Suprapubic skin (tissue), 4 donors: ENCODE data around the gene TMEM235. TPM values are rescaled to one million over a fixed set of nuclear protein-coding genes. Genes with fewer than 3 reads are reported as not detected.
"Not testable (repeated sequence)": the region's sequence is repeated elsewhere in the genome, so short reads cannot be mapped to it uniquely, and the experiment has no call there.

Experiments
- DNase-seq, 2 donors: peaks; one replicate each; pipeline ENCODE4 v3.0.0-alpha.2; 2019; ENCODE audit warnings: low spot score in 2 of 2
- H3K27ac ChIP-seq: fragments of 200-600 bp; sonication (generic); one replicate; pipeline ENCODE4 v1.5.1; 2019
- H3K27me3 ChIP-seq: fragments of 200-600 bp; sonication (generic); one replicate; pipeline ENCODE4 v1.5.1; 2019
- H3K36me3 ChIP-seq: fragments of 200-600 bp; sonication (generic); one replicate; pipeline ENCODE4 v1.5.1; 2019
- H3K4me1 ChIP-seq: fragments of 200-600 bp; sonication (generic); one replicate; pipeline ENCODE4 v1.5.1; 2019
- H3K4me3 ChIP-seq: fragments of 200-600 bp; sonication (generic); one replicate; pipeline ENCODE4 v1.5.1; 2019; ENCODE audit warnings: mild to moderate bottlenecking
- H3K9me3 ChIP-seq: fragments of 200-600 bp; sonication (generic); one replicate; pipeline ENCODE4 v1.5.1; 2019
- CTCF ChIP-seq, 2 donors: fragments of 200-600 bp in 1 of 2; fragments of 450-650 bp in 1 of 2; sonication (generic) in 1 of 2; IDR thresholded peaks; one replicate each; pipeline ENCODE4 v1.5.1; 2016 to 2019; ENCODE audit warnings: antibody characterized with exemption in 2 of 2, mild to moderate bottlenecking in 1 of 2, moderate library complexity in 1 of 2
- EP300 ChIP-seq: sonication (generic); formaldehyde crosslinking; IDR thresholded peaks from one replicate; pipeline ENCODE4 v1.6.1; 2017; ENCODE audit warnings: antibody characterized with exemption
- POLR2A ChIP-seq, 2 donors: fragments of 450-650 bp; IDR thresholded peaks; one replicate each; pipeline ENCODE4 v1.6.1; 2017; ENCODE audit warnings: antibody characterized with exemption in 2 of 2, mild to moderate bottlenecking in 2 of 2, moderate library complexity in 2 of 2
- POLR2AphosphoS5 ChIP-seq, 3 donors: sonication (generic); formaldehyde crosslinking; IDR thresholded peaks; one replicate each; pipeline ENCODE4 v1.6.1; 2017; ENCODE audit warnings: antibody characterized with exemption in 3 of 3
- WGBS: methylation state at CpG from one replicate; pipeline ENCODE4 v1.1.5; 2018; 5-methylcytosine and 5-hydroxymethylcytosine counted together
- total RNA-seq, 4 donors: library from RNA; depleted of rRNA; stranded (reverse); fragments of >200 nt; gene quantifications; one replicate each; pipeline ENCODE4 v1.1.0, GENCODE V29; 2016

TMEM235 gene
- total RNA-seq, 4 donors from 2014 or later = not detected

DNA sequence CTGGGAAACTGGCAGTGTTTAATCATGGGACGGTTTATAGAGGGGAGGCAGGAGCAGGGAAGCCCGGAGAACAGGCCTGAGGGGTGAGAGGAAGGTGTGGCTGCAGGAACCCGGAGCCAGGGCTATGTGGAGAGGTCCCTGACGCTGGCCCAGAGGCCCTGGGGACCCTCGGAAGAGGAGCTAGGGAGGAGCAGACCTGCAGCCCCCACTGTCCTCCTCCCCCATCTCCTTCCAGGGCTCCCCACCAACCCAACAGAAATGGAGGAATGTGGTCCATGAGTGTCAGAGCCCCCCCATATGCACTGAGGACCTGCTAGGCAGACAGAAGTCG is 20.3 kb downstream of the TMEM235 start:
- Histone ChIP-seq H3K27ac (no peak overlapping the region), H3K9me3 (no peaks in the 10 kb centered on the region), H3K36me3 (no peaks in the 10 kb centered on the region), H3K27me3 (peaks cover 3% of the 10 kb centered on the region), H3K4me3 (no peak overlapping the region), H3K4me1 (peaks cover 27% of the 10 kb centered on the region)
- no peak for DNase-seq
- TF ChIP-seq CTCF (IDR thresholded peaks at IDR 0.05) (no peak), EP300 (no peak), POLR2AphosphoS5 (IDR thresholded peaks at IDR 0.05) (no peak), POLR2A (IDR thresholded peaks at IDR 0.05) (no peak)
- WGBS = 52% methylated on average over 5 of the region's 6 CpGs

DNA sequence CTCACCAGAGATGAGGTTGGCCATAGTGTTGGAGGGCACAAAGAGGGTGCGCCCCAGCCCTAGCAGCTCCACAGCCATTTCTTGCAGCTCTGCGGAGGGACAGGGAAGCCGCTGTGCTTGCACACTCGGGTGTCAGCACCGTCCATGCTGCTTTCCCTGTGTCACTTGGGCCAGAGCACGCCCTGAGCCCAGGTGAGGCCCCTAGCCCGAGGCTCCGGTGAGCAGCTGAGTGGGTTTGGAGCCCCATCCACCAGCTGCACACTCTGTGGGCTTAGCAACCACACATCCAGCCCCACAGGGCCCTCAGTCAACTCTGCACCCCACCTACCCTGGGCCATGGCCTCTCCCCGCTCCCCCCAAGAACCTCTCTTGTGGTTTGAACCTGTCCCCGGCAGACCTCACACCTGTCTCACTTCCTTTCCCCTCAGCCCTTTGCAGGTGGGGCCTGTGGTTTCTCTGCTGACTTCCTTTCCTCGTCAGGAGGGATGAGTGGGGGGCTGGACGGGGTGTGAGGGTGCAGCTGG is 20.7 kb downstream of the TMEM235 start:
- TF ChIP-seq CTCF (IDR thresholded peaks at IDR 0.05) (no peak), POLR2AphosphoS5 (IDR thresholded peaks at IDR 0.05) (no peak), POLR2A (IDR thresholded peaks at IDR 0.05) (no peak), EP300 (no peak)
- Histone ChIP-seq H3K9me3 (no peaks in the 10 kb centered on the region), H3K27ac (no peak overlapping the region), H3K4me3 (no peak overlapping the region), H3K4me1 (peaks cover 27% of the 10 kb centered on the region), H3K27me3 (peaks cover 3% of the 10 kb centered on the region), H3K36me3 (no peaks in the 10 kb centered on the region)
- WGBS = 72% methylated on average over 10 of the region's 12 CpGs
- no peak for DNase-seq

DNA sequence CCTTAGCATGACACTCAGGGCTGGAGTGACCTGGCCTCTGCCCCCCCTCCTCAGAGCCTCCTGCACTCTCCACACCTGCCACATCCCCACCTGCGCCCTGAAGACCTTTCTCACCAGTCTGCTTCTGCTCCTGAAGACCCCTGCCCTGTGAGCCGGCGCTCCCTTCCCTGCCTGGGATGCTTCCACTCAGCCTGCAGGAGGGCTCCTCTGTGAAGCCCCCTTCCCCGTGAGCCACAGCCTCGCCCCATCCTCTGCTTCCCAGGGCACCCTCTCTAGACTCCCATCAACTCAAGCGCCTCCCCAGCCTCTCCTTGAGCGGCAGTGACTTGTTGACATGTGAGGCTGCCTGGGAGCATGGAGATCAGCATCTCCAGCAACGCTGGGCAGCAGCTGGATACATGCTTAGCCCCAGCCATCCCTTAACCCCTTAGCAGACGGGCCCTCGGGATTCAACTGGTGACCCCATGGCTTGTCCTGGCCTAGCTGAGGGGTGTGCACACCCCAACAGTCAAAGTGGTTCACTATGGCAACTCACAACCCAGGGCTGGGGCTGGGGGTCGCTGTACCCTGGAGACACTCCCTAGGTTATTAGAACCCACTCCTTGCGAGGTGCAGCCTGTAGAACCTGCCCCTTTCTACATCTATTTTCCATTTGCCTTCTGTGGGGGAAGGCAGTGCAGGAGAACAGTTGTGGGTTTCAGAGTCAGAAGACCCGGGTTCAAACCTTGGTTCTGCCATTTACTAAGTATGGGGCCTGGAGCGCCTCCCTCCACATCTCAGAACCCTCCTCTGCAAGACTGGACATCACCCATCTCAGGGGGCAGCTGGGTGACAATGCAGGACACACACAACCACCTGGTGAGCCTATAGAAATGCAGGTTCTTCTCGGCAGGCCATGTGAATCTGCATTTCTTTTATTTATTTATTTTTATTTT is 21.5 kb downstream of the TMEM235 start:
- Histone ChIP-seq H3K27ac (no peak overlapping the region), H3K4me1 (peaks cover 32% of the 10 kb centered on the region), H3K36me3 (no peaks in the 10 kb centered on the region), H3K4me3 (no peak overlapping the region), H3K9me3 (no peaks in the 10 kb centered on the region), H3K27me3 (peaks cover 8% of the 10 kb centered on the region)
- 83% methylated on average over 15 of the region's 15 CpGs for WGBS
- DNase-seq = no peak
- TF ChIP-seq CTCF (IDR thresholded peaks at IDR 0.05) (no peak), POLR2AphosphoS5 (IDR thresholded peaks at IDR 0.05) (no peak), EP300 (no peak), POLR2A (IDR thresholded peaks at IDR 0.05) (no peak)

DNA sequence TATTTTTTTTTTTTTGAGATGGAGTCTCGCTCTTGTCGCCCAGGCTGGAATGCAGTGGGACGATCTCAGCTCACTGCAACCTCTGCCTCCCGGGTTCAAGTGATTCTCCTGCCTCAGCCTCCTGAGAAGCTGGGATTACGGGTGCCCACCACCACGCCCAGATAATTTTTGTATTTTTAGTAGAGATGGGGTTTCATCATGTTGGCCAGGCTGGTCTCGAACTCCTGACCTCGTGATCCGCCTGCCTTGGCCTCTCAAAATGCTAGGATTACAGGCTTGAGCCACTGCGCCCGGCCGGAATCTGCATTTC is 22.2 kb downstream of the TMEM235 start:
- H3K36me3 ChIP-seq, H3K9me3 ChIP-seq, H3K27ac ChIP-seq, DNase-seq: not testable (repeated sequence)
- Histone ChIP-seq H3K27me3 (peaks cover 14% of the 10 kb centered on the region), H3K4me3 (peak overlapping the region; percentile 98), H3K4me1 (peaks cover 38% of the 10 kb centered on the region)
- WGBS = 90% methylated on average over 12 of the region's 12 CpGs

DNA sequence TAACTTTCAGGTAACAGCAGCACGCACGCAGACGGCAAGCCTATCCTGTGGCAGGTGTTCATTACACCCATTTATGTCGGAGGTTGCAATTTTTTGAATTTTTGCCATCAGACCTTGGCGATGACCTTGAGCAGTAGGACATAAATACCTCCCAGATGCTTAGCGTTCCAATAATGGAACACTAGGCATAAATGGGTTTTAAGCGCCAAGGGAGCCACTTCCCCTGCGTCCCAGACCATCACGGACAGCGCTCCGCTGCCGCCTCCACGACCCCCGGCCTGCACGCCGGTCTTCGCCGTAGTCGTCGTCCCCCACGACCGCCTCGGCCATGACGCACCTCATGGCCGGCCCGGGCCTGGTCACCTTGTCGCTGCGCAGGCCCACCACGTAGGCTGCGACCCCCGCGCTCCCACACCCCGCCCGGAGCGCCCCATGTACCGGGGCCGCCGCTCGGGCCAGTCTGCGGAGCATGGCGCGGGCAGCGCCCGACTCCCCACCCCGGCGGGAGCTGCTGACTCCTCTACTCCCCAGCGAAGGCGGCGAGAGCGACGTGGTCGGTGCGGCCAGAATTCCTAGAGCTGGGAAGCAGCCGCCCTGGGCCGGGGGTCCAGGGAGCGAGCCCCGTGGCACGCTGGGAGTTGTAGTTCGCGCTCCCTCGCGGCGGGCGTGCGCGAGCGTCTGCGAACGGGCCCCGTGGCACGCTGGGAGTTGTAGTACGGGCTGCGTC is 22.7 kb downstream of the TMEM235 start:
- peaks cover 38% of the 10 kb centered on the region for H3K4me1 ChIP-seq
- WGBS = under 1% methylated on average over 17 of the region's 73 CpGs
- DNase-seq = peak; percentile 88 to 90
- H3K4me3 ChIP-seq = peak overlapping the region; percentile 98
- H3K9me3 ChIP-seq = no peaks in the 10 kb centered on the region
- peak overlapping the region; percentile 87 for H3K27ac ChIP-seq
- H3K36me3 ChIP-seq = no peaks in the 10 kb centered on the region
- TF ChIP-seq EP300 (no peak), POLR2A (IDR thresholded peaks at IDR 0.05) (no peak), CTCF (IDR thresholded peaks at IDR 0.05) (no peak), POLR2AphosphoS5 (IDR thresholded peaks at IDR 0.05) (no peak)
- peaks cover 11% of the 10 kb centered on the region for H3K27me3 ChIP-seq
